ENCODE data around the gene KIF26B.

KIF26B gene

DNA sequence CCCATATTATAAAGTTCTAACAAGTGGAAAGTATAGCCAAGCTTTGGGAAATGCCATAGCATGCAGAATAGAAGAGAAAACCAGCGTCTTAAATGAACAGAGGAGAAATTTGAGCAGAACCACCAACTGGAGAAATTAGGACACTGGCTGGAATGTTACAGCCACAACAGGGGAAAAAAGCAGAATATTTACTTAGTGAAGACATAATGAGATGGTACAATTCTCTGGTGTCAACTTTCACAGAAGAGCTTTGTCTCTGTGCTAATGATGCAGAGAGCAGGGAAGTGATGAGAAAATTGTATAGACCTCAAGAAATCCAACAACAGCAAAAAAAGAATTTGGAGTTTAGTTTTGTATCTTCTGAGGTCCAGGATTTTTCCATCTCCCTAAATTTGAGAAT lies 249.7 kb downstream of the KIF26B start:
- Histone ChIP-seq H3K9me3 (replicated peaks; ENCODE audit: insufficient read depth, low read length) (no peaks in the 10 kb centered on the region), H4K20me1 (ENCODE audit: insufficient read depth, low read length) (no peaks in the 10 kb centered on the region), H3K9ac (ENCODE audit: low read length) (no peak overlapping the region), H3K4me3 (ENCODE audit: low read length) (no peak overlapping the region), H3K79me2 (ENCODE audit: low read length) (no peaks in the 10 kb centered on the region), H3F3A (ENCODE audit: insufficient read depth, low read length) (no peaks in the 10 kb centered on the region), H3K9me2 (replicated peaks; ENCODE audit: insufficient read depth, low read length) (no peaks in the 10 kb centered on the region), H3K4me1 (ENCODE audit: low read length) (no peaks in the 10 kb centered on the region), H3K27ac (ENCODE audit: low read length) (no peak overlapping the region), H3K27me3 (replicated peaks; ENCODE audit: insufficient read depth, low read length) (no peaks in the 10 kb centered on the region), H3K4me2 (ENCODE audit: low read depth, low read length) (no peak overlapping the region), H3K36me3 (replicated peaks; ENCODE audit: insufficient read depth, low read length) (no peaks in the 10 kb centered on the region), H2AFZ (ENCODE audit: low read length) (no peak overlapping the region)
- DNase-seq = no peak
- TF ChIP-seq EZH2phosphoT487 (IDR thresholded peaks at IDR 0.05; ENCODE audit: low read length) (no peak), EZH2 (optimal IDR thresholded peaks at IDR 0.05; ENCODE audit: low read depth, low read length) (no peak)
- TF ChIP-seq, protein P1, sequence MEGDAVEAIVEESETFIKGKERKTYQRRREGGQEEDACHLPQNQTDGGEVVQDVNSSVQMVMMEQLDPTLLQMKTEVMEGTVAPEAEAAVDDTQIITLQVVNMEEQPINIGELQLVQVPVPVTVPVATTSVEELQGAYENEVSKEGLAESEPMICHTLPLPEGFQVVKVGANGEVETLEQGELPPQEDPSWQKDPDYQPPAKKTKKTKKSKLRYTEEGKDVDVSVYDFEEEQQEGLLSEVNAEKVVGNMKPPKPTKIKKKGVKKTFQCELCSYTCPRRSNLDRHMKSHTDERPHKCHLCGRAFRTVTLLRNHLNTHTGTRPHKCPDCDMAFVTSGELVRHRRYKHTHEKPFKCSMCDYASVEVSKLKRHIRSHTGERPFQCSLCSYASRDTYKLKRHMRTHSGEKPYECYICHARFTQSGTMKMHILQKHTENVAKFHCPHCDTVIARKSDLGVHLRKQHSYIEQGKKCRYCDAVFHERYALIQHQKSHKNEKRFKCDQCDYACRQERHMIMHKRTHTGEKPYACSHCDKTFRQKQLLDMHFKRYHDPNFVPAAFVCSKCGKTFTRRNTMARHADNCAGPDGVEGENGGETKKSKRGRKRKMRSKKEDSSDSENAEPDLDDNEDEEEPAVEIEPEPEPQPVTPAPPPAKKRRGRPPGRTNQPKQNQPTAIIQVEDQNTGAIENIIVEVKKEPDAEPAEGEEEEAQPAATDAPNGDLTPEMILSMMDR (IDR thresholded peaks at IDR 0.05; ENCODE audit: low read length) = no peak

DNA sequence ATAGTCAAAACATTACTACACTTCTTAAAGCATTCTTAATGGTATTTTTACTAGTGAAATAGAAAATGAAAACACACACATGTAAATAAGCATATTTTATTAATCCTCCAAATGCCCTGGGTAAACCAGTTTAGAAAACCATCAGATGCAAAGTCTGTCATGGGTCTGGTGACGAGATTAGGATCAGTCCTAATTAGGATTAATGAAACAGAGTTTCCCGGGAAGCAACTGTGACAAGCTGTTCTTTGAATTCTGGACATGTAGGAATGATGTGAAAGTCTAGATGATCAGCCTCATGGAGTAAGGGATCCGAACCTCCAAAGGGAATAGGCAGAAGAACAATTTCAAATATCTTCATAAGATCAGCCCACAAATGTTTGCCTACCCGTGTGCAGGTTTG lies 250.2 kb downstream of the KIF26B start:
- no peak overlapping the region for H3K4me3 ChIP-seq (ENCODE audit: low read length)
- H3K9me3 ChIP-seq (replicated peaks; ENCODE audit: insufficient read depth, low read length) = no peaks in the 10 kb centered on the region
- no peak overlapping the region for H2AFZ ChIP-seq (ENCODE audit: low read length)
- no peaks in the 10 kb centered on the region for H3K27me3 ChIP-seq (replicated peaks; ENCODE audit: insufficient read depth, low read length)
- H3K9me2 ChIP-seq (replicated peaks; ENCODE audit: insufficient read depth, low read length) = no peaks in the 10 kb centered on the region
- no peaks in the 10 kb centered on the region for H3K79me2 ChIP-seq (ENCODE audit: low read length)
- H3F3A ChIP-seq (ENCODE audit: insufficient read depth, low read length) = no peaks in the 10 kb centered on the region
- no peaks in the 10 kb centered on the region for H3K4me1 ChIP-seq (ENCODE audit: low read length)
- no peak overlapping the region for H3K9ac ChIP-seq (ENCODE audit: low read length)
- no peak for DNase-seq
- no peak overlapping the region for H3K4me2 ChIP-seq (ENCODE audit: low read depth, low read length)
- H3K36me3 ChIP-seq (replicated peaks; ENCODE audit: insufficient read depth, low read length) = no peaks in the 10 kb centered on the region
- TF ChIP-seq EZH2 (optimal IDR thresholded peaks at IDR 0.05; ENCODE audit: low read depth, low read length) (no peak), EZH2phosphoT487 (IDR thresholded peaks at IDR 0.05; ENCODE audit: low read length) (no peak)
- TF ChIP-seq, protein P1 (IDR thresholded peaks at IDR 0.05; ENCODE audit: low read length) = no peak
- H3K27ac ChIP-seq (ENCODE audit: low read length) = no peak overlapping the region
- no peaks in the 10 kb centered on the region for H4K20me1 ChIP-seq (ENCODE audit: insufficient read depth, low read length)

DNA sequence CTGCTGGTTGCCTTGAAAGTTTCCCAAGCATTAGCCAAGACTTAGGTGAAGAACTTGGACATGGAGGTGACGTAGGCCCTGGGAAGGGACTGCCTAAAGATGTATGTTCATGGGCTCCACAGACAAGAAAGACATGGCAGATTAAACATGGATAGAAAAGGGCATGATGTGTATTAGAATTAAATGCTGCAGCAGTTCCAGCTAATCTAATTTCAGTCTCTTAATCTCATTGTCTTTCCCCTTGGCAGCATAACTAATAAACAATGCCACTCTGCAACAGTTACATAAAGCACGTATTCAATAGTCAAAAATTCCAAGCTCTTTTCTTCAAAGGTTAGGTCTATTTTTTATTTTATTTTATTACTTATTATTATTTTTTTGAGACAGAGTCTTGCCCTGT lies 251.6 kb downstream of the KIF26B start:
- no peak for DNase-seq
- no peak overlapping the region for H3K4me2 ChIP-seq (ENCODE audit: low read depth, low read length)
- no peak for TF ChIP-seq EZH2 (optimal IDR thresholded peaks at IDR 0.05; ENCODE audit: low read depth, low read length)
- no peak for TF ChIP-seq EZH2phosphoT487 (IDR thresholded peaks at IDR 0.05; ENCODE audit: low read length)
- TF ChIP-seq, protein P1 (IDR thresholded peaks at IDR 0.05; ENCODE audit: low read length) = no peak
- H3K27me3 ChIP-seq (replicated peaks; ENCODE audit: insufficient read depth, low read length) = no peaks in the 10 kb centered on the region
- no peak overlapping the region for H2AFZ ChIP-seq (ENCODE audit: low read length)
- no peaks in the 10 kb centered on the region for H3K9me2 ChIP-seq (replicated peaks; ENCODE audit: insufficient read depth, low read length)
- H3K79me2 ChIP-seq (ENCODE audit: low read length) = no peaks in the 10 kb centered on the region
- H4K20me1 ChIP-seq (ENCODE audit: insufficient read depth, low read length) = no peaks in the 10 kb centered on the region
- no peak overlapping the region for H3K9ac ChIP-seq (ENCODE audit: low read length)
- H3F3A ChIP-seq (ENCODE audit: insufficient read depth, low read length) = no peaks in the 10 kb centered on the region
- no peaks in the 10 kb centered on the region for H3K36me3 ChIP-seq (replicated peaks; ENCODE audit: insufficient read depth, low read length)
- H3K9me3 ChIP-seq (replicated peaks; ENCODE audit: insufficient read depth, low read length) = no peaks in the 10 kb centered on the region
- no peaks in the 10 kb centered on the region for H3K4me1 ChIP-seq (ENCODE audit: low read length)
- H3K27ac ChIP-seq (ENCODE audit: low read length) = no peak overlapping the region
- H3K4me3 ChIP-seq (ENCODE audit: low read length) = no peak overlapping the region

All from MM.1S (cell line).